Activated CD8-positive, alpha-beta memory T cell treated with anti-CD3 and anti-CD28 coated beads, Interleukin-2, amount 50 U/mL, for 1 hour (primary cell): ENCODE data around the gene ACVR1B.

Source experiments
- DNase-seq: peaks from one replicate; pipeline ENCODE4 v3.0.0-alpha.2; 2020; ENCODE audit errors: extremely low read depth

Gene ACVR1B

DNA sequence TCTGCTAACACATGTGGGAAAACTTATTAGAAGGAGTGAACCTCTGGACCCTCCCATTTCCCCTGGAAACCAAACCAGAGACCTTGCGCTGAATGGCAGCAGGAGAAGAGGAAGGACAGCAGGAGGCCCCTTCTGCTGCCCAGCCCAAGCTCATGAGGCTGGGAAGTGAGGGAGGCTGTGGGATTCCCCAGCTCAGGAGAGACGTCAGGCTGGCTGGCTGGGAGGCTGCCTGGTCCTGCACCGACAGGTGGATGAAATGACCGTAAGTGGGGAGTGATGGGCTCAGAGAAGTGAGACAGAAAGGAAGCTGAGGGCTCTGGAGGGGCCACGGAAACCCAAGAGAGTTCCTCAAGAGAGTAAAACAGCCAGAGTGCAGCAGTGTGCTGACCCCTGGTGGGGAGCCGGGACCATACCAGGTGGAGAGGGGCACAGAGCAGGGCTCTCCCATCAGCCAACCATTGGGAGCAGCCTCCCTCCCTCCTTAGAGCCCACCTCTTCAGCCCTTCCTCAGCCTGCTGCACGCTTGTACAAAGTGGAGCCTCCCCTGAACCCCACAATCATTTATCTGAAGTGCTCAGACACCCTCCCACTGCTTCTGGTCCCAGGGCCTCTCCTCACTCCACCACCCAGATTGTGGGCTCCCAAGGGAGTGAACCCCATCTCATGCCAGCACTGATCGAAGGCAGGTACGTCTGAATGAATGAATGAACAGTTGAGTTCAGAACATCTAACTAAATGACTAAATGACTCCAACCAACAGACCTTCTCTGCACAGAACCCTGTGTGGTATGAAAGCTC lies 69.2 kb downstream of the ACVR1B start:
- DNase-seq: no peak

DNA sequence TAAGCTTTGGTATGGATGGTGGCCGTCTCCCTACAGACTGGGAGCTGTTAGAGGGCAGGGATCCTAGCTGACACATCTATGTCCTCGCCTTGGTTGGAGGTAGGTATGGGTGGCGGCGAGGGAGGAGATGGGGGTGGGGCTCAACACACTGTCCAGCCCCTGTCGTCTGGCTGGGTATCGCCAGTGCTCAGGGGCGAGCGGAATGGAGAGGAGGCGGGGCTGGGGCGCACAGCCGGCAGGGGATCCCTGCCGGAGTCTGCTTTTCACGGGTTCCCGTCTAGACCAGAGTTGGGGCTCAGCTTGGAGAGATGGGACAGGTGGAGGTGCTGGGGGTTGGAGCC lies 71.3 kb downstream of the ACVR1B start:
- no peak for DNase-seq

DNA sequence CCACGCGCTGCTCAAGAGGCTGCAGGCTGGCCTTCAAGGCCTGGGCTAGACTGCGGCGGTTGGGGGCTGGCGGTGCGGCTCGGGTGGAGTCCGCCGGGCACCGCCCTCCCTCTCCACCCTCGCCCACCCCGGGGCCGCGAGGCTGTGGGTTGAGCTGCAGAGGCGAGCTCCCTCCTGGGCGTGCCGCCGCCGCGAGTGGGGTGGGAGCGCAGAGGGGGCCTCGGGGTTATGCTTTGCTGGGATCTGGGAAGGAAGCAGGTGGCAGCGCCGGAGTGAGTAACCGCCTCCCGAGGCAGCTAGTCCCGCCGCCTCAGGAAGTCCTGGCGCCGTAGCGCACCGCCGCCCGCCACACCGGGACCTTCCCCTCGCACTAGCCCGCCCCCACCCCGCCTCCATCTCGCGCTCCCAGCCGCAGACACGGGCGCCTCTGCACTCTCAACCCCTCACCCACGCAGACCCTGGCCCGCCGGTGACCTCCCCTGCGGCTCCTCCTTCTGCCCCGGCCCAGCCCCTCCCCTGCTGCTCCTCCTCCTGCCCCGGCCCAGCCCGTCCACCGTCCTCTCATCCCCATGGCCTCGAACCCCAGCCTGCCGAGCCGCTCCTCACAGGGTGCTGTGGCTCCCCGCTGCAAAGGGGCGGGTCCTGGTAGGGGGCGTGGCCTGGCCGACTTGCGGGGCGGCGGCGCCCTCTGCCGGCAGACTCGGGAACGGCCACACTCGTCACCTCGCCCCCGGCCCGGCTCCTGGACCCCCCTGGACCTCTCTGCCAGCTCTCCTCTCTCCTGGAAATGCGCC lies 71.9 kb downstream of the ACVR1B start:
- peak; percentile 72 for DNase-seq

- DNase-seq: no peak
Measured at GRCh38 chr12:52023976-52024688, 72.6 kb downstream of the ACVR1B start.

DNA sequence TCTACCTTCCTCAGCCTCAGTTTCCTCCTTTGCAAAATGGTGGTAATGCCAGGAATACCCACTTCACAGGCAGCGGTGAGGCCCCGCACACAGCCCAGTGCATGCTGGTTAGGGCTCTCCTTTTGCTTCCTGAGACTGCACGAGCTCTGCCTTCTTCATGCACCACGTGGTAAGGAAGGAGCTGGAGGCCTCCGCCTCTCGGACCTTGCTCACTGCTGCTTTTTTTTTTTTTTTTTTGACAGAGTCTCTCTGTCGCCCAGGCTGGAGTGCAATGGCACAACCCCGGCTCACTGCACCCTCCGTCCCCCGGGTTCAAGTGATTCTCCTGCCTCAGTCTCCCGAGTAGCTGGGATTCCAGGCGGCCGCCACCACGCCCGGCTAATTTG lies 73.3 kb downstream of the ACVR1B start:
- DNase-seq: no peak

DNA sequence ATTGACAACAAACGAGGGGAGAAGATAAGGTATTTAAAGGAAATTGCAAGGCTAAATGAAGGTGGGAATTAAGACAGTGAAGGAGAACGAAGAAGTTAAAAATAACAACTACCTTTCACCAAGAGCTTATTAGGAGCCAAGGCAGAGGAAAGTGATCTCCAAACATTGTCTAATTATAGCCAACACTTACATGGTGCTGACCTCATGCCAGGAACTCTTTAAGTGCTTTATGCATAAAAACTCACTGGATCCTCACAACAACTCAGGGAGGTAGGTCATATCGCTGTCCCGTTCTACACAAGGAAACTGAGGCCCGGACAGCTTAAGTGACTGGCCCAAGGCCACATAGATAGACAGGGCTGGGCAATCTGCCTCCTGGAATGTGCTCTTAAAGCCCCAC lies 74.8 kb downstream of the ACVR1B start:
- DNase-seq: no peak

- DNase-seq: no peak
Measured at GRCh38 chr12:52027085-52027843, 75.8 kb downstream of the ACVR1B start.

DNA sequence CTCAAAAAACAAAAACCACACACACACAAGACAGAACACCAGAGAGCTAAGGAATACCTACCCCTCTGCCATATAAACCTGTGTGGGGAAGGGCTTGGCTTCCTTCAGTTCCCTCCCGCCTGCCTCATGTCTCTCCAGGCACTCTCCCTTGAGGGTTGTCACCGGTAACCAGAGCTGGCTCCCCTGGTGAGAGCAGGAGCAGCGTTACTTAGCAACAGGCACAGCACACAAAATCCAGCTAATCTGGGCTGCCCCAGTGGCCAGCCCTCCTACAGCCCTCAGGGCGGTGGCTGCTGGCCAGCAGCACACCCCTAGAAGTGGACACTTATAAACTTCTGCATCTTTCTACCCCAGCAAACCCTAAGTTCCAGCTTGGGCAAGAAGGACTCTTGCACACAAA lies 78.2 kb downstream of the ACVR1B start:
- no peak for DNase-seq

- DNase-seq: no peak
Measured at GRCh38 chr12:52032446-52032803, 80.9 kb downstream of the ACVR1B start.

DNA sequence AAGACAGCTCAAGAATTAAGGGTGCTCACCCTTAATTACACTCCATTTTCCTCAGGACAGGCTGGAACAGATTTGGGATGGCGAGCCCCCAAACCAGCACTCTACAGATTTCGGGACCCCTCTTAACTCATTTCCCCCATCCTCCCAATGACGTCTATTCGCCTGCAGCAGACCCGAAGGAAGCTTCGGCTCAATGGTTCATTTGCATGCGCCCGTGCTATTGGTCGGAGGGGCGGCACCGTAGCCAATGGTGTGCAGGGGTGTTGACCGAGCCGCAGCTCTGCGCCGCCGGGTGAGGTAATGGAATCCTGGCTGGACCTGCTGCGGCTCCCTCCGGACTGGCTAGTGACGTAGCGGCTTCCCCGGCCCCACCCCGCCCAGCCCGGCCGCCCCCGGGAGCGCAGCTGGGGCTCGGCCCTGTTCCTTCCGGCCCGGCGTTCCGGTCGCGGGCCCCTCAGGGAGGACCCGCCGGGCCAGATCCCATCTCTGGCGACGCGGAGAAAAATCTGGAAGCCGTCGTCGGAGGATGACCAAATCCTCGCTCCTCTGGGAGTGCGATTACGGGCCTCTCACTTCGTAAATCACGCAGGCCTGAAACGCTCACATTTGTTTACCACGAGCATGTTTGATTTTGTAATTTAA lies 81.4 kb downstream of the ACVR1B start:
- peak; percentile 82 for DNase-seq

GRCh38 chr12:52033446-52034140 lies 82.1 kb downstream of the ACVR1B start:
- no peak for DNase-seq

DNA sequence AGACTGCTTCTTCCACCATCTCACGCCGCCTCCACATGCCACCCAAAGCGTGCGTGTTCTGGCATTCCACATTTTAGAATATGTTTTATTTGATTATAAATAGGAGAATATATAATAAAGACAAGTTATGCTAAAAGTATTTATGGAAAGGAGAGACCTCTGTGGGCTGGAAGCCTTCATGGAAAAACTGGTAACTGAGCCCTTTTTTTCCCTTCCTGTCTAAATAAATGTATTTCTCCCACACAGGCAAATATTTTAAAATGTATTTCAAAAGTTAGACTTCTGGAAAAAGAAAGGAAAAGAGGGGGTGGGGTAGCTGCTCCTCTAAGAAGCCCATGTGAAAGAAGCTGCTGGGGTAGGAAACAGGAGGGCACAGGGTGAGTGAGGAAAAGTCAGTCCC lies 83.7 kb downstream of the ACVR1B start:
- DNase-seq: no peak

GRCh38 chr12:52035926-52036325 lies 84.4 kb downstream of the ACVR1B start:
- DNase-seq: no peak

- DNase-seq: peak; percentile 83
Measured at GRCh38 chr12:52036587-52037171, 85.2 kb downstream of the ACVR1B start.

DNA sequence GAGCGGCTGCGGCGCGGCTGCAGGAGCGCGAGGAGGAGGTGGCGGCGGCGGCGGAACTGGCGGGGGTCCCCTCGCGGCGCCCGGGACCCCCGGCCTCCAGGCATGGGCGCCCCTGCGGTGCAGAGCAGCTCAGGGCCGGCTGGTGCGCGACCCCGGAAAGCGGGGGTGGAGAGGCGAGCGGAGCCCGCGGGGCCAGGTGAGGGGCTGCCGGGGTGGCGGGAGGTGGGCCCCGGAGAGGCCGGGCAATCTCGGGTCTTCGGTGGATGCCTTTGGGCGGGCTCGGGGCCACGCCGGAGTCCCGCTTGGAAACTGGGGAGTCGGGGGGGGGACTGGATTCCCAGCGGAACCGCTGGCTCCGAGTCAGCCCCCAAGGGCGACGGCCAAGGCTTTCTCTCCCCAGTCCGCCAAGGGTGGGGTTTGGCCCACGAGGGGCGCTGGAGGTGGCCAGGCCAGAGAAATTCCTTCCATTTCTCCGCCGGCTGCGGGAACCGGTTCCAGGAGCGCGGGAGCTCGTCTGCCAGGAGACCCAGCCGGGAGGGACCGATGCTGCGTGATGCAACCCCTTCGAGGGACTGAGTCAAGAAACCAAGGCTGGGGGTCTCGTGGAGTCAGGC lies 85.9 kb downstream of the ACVR1B start:
- no peak for DNase-seq

GRCh38 chr12:52038447-52038846 lies 86.9 kb downstream of the ACVR1B start:
- no peak for DNase-seq

GRCh38 chr12:52041035-52041434 lies 89.5 kb downstream of the ACVR1B start:
- DNase-seq: no peak

DNA sequence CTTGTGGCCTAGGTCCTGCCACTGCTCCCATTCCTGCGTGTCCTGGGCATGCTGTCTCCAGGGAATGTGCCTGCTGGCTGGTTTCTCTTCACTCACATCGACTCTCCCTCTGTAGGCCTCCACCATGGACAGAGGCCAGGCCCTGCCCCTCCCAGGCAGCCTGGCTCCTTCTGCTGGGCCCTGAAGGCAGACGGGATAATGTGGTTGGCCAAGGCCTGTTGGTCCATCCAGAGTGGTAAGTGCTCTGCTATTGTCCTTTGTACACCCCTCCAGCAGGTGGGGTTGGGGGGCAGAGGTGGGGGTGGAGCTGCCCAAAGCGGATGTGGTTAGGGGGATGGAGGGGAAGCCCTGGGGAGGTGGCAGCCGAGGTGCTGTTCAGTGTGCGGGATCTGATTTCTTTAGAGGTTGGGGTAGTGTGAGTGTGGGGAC lies 90.2 kb downstream of the ACVR1B start:
- DNase-seq: no peak

DNA sequence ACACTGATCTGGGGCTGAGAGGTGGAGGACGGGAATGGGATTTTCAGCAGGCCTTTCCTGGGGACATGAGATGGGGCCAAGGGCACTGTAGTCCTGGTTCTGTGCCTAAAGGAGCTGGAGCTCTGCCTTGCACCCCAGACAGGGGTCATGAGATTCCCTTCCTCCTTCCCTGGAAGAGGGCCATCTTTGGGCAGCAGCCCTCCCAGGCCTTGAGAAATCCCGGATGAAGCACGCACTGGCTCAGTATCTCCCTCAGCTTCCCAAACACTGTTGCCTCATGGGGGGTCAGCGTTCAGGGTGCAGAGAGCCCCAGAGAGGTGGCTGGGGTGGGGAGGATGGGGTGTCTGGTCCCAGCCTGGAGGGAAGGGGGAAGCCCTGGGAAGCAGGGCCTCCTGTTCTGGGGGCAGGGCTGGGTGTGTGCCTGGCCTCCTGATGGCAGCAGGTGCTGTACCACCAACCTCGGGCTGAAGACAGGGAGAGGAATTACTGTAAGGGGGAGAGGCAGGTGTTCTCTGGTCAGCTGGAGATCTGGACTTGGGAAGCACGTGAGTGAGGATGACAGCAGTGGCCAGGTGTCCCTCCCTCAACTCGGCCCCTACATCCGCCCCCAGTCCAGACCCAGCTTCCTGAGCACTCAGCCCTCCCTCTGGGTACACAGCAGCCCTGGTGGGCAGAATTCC lies 91.3 kb downstream of the ACVR1B start:
- no peak for DNase-seq
